ENCODE measurements around the gene SPTLC1. TPM values are rescaled to one million over a fixed set of nuclear protein-coding genes. Genes with fewer than 3 reads are reported as not detected.

Gene SPTLC1
- total RNA-seq, 1 experiment from 2014 or later, result 60.6 TPM

DNA sequence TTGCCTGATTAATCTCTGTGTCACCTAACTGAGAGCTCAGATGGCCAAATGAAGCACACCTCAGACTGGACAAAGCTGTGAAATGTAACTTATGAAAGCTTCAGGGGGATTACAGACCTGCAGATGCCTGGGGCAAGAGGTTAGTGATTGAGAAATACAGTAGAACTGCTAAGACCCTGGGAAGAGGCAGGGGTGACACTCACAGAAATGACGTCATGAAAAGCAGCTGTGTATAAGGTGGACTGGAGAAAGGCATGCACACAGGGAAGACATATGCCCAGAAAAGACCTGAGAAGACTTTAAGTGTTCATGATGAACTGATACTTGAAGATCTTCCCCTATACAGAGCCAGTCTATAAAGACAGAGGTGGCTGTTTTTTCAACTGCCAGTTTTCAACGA is 49.3 kb upstream of the SPTLC1 start:
- no peak for DNase-seq (ENCODE audit: low spot score)
- H3K27me3 ChIP-seq (replicated peaks; ENCODE audit: insufficient read depth, low read depth, low read length, poor library complexity), result no peaks in the 10 kb centered on the region
- H3K9me3 ChIP-seq (ENCODE audit: low read depth, low read length, poor library complexity, severe bottlenecking), result no peaks in the 10 kb centered on the region
- intact Hi-C loops (cut with micrococcal nuclease; ENCODE audit: unreplicated experiment), result no loop called here
- H3K36me3 ChIP-seq (ENCODE audit: insufficient read depth, low read length, poor library complexity, severe bottlenecking), result no peaks in the 10 kb centered on the region
- no peak overlapping the region for H3K4me3 ChIP-seq (ENCODE audit: low read depth, low read length, poor library complexity, severe bottlenecking)
- CTCF ChIA-PET, result no interaction called here
- no peak overlapping the region for H3K27ac ChIP-seq (ENCODE audit: low read depth, low read length, poor library complexity, severe bottlenecking)
- H3K4me1 ChIP-seq (ENCODE audit: insufficient read depth, low read length, poor library complexity, severe bottlenecking), result no peaks in the 10 kb centered on the region
- TF ChIP-seq EZH2 (IDR thresholded peaks at IDR 0.05; ENCODE audit: borderline replicate concordance, low read depth, low read length, poor library complexity, severe bottlenecking), result no peak
- TF ChIP-seq, protein P1, sequence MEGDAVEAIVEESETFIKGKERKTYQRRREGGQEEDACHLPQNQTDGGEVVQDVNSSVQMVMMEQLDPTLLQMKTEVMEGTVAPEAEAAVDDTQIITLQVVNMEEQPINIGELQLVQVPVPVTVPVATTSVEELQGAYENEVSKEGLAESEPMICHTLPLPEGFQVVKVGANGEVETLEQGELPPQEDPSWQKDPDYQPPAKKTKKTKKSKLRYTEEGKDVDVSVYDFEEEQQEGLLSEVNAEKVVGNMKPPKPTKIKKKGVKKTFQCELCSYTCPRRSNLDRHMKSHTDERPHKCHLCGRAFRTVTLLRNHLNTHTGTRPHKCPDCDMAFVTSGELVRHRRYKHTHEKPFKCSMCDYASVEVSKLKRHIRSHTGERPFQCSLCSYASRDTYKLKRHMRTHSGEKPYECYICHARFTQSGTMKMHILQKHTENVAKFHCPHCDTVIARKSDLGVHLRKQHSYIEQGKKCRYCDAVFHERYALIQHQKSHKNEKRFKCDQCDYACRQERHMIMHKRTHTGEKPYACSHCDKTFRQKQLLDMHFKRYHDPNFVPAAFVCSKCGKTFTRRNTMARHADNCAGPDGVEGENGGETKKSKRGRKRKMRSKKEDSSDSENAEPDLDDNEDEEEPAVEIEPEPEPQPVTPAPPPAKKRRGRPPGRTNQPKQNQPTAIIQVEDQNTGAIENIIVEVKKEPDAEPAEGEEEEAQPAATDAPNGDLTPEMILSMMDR (conservative IDR thresholded peaks at IDR 0.05; ENCODE audit: low read depth, low read length), result no peak
- POLR2A ChIA-PET (ENCODE audit: low non-redundant PET), result no interaction called here
- BruUV-seq (replicated peaks), result no TSS peak

DNA sequence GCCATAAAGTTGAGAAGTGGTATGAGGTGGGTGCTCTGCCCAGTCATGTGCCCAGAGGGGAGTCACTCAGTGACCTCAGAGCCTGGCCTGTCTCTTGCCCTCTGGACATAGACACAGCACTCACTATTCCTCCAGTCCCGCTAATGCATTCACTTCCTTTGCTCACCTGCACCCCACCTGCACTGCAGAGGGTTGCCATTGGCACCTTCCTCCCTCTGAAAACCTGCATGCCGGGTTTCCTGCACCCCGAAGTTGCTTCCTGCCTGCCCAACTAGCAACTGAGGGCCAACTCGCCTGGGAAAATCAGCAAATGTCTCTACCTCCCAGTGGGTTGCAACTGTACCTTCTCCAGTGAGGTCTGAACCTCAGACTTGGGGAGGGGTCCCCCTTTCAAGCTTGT is 48.1 kb upstream of the SPTLC1 start:
- no peak overlapping the region for H3K4me3 ChIP-seq (ENCODE audit: low read depth, low read length, poor library complexity, severe bottlenecking)
- no peak for DNase-seq (ENCODE audit: low spot score)
- no peak overlapping the region for H3K27ac ChIP-seq (ENCODE audit: low read depth, low read length, poor library complexity, severe bottlenecking)
- no peaks in the 10 kb centered on the region for H3K36me3 ChIP-seq (ENCODE audit: insufficient read depth, low read length, poor library complexity, severe bottlenecking)
- TF ChIP-seq, protein P1 (conservative IDR thresholded peaks at IDR 0.05; ENCODE audit: low read depth, low read length), result no peak
- no peak for TF ChIP-seq EZH2 (IDR thresholded peaks at IDR 0.05; ENCODE audit: borderline replicate concordance, low read depth, low read length, poor library complexity, severe bottlenecking)
- no peaks in the 10 kb centered on the region for H3K27me3 ChIP-seq (replicated peaks; ENCODE audit: insufficient read depth, low read depth, low read length, poor library complexity)
- ChIA-PET CTCF (interaction anchor here (1.0 kb wide), 1 partner anchor 13 kb away, joined by 3 read pairs; no protein-coding TSS in a partner anchor), POLR2A (ENCODE audit: low non-redundant PET) (no interaction called here)
- no peaks in the 10 kb centered on the region for H3K9me3 ChIP-seq (ENCODE audit: low read depth, low read length, poor library complexity, severe bottlenecking)
- BruUV-seq (replicated peaks), result no TSS peak
- no peaks in the 10 kb centered on the region for H3K4me1 ChIP-seq (ENCODE audit: insufficient read depth, low read length, poor library complexity, severe bottlenecking)
- intact Hi-C loops (cut with micrococcal nuclease; ENCODE audit: unreplicated experiment), result no loop called here

DNA sequence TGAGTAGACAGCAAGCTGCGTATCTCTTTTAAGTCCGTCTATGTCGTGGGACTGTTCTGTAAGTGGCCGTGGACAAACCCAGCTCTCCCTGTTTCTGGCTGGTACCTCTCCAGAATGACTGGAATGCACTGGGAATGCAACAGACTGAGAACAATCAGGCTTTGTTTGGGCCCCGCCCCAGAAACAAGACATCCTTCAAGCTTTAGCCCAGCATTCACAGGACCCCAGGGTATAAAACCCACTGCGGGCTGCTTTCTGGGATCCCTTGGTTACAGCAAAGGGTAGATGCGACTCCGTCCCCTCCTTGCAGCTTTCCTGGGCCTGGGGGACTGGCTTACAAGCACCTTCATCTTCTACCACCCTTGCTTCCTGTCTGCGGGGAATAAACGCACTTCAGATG is 45.6 kb upstream of the SPTLC1 start:
- intact Hi-C loops (cut with micrococcal nuclease; ENCODE audit: unreplicated experiment), result no loop called here
- CTCF ChIA-PET, result no interaction called here
- Histone ChIP-seq H3K4me1 (ENCODE audit: insufficient read depth, low read length, poor library complexity, severe bottlenecking) (no peaks in the 10 kb centered on the region), H3K9me3 (ENCODE audit: low read depth, low read length, poor library complexity, severe bottlenecking) (no peaks in the 10 kb centered on the region), H3K27me3 (replicated peaks; ENCODE audit: insufficient read depth, low read depth, low read length, poor library complexity) (no peaks in the 10 kb centered on the region), H3K4me3 (ENCODE audit: low read depth, low read length, poor library complexity, severe bottlenecking) (no peak overlapping the region), H3K27ac (ENCODE audit: low read depth, low read length, poor library complexity, severe bottlenecking) (no peak overlapping the region), H3K36me3 (ENCODE audit: insufficient read depth, low read length, poor library complexity, severe bottlenecking) (no peaks in the 10 kb centered on the region)
- TF ChIP-seq EZH2 (IDR thresholded peaks at IDR 0.05; ENCODE audit: borderline replicate concordance, low read depth, low read length, poor library complexity, severe bottlenecking), result no peak
- TF ChIP-seq, protein P1 (conservative IDR thresholded peaks at IDR 0.05; ENCODE audit: low read depth, low read length), result no peak
- POLR2A ChIA-PET (ENCODE audit: low non-redundant PET), result no interaction called here
- DNase-seq (ENCODE audit: low spot score), result no peak
- no TSS peak for BruUV-seq (replicated peaks)
